Endodermal cell (in vitro differentiated cells): ENCODE measurements around the gene PFN3. TPM values are rescaled to one million over a fixed set of nuclear protein-coding genes. Genes with fewer than 3 reads are reported as not detected.
"Not testable (repeated sequence)": the region's sequence is repeated elsewhere in the genome, so short reads cannot be mapped to it uniquely, and the experiment has no call there.

Experiments
- DNase-seq: peaks from one replicate; pipeline ENCODE4 v3.0.0-alpha.2; 2017
- H3K27ac ChIP-seq: 2 replicates; pipeline ENCODE4 v1.5.1; 2013; ENCODE audit warnings: mild to moderate bottlenecking, low read depth, low read length, moderate library complexity
- H3K27me3 ChIP-seq: 2 replicates; pipeline ENCODE4 v1.6.1; 2013; ENCODE audit warnings: mild to moderate bottlenecking, low read length, moderate library complexity; ENCODE audit not compliant: insufficient read depth, control insufficient read depth, poor library complexity, severe bottlenecking
- H3K36me3 ChIP-seq: 2 replicates; pipeline ENCODE4 v1.7.0; 2013; ENCODE audit warnings: mild to moderate bottlenecking, low read length, moderate library complexity; ENCODE audit not compliant: control insufficient read depth, insufficient read depth
- H3K4me1 ChIP-seq: one replicate; pipeline ENCODE4 v1.7.0; 2013; ENCODE audit warnings: low read length; ENCODE audit not compliant: control insufficient read depth, insufficient read depth
- H3K4me3 ChIP-seq: 2 replicates; pipeline ENCODE4 v1.5.1; 2013; ENCODE audit warnings: mild to moderate bottlenecking, low read length, moderate library complexity
- H3K9ac ChIP-seq: 2 replicates; pipeline ENCODE4 v1.6.1; 2013; ENCODE audit warnings: mild to moderate bottlenecking, low read length, moderate library complexity; ENCODE audit not compliant: poor library complexity, severe bottlenecking; ENCODE audit errors: extremely low read depth
- H3K9me3 ChIP-seq: 2 replicates; pipeline ENCODE4 v1.6.1; 2013; ENCODE audit warnings: mild to moderate bottlenecking, low read length, moderate library complexity; ENCODE audit not compliant: control insufficient read depth
- H3K27ac Mint-ChIP-seq: 2 replicates; pipeline ENCODE4 v1.8.0; 2020; ENCODE audit warnings: mixed read lengths
- H3K27me3 Mint-ChIP-seq: 2 replicates; pipeline ENCODE4 v1.8.0; 2021; ENCODE audit warnings: mild to moderate bottlenecking, mixed read lengths; ENCODE audit not compliant: insufficient read depth
- H3K36me3 Mint-ChIP-seq: 2 replicates; pipeline ENCODE4 v1.8.0; 2020; ENCODE audit warnings: low read depth, mixed read lengths
- H3K4me1 Mint-ChIP-seq: 2 replicates; pipeline ENCODE4 v1.8.0; 2020; ENCODE audit warnings: mixed read lengths
- H3K4me3 Mint-ChIP-seq: 2 replicates; pipeline ENCODE4 v1.8.0; 2020; ENCODE audit warnings: mild to moderate bottlenecking, moderate library complexity, mixed read lengths
- H3K9me3 Mint-ChIP-seq: 2 replicates; pipeline ENCODE4 v1.8.0; 2020; ENCODE audit warnings: mild to moderate bottlenecking, mixed read lengths
- WGBS, 2 experiments: methylation state at CpG; one replicate each; pipeline versions ENCODE4 v1.1.5 to v1.1.7; 2013; ENCODE audit warnings: missing lambda C conversion rate in 2 of 2, mixed read lengths in 1 of 2; ENCODE audit not compliant: insufficient coverage in 1 of 2, insufficient read length in 1 of 2; 5-methylcytosine and 5-hydroxymethylcytosine counted together
- total RNA-seq, 2 donors: library from RNA; stranded (reverse); fragmentation: NEBNext Ultra II Directional in 1 of 2; extraction: Animal tissue kit (Norgen Biotek cat#: 25700) in 1 of 2; gene quantifications; 2 replicates in 1 of 2; 3 replicates in 1 of 2; pipeline ENCODE4 v1.2.1, GENCODE V29; 2021
- TF ChIP-seq, protein P1 (sequence below): fragments of 200-600 bp; sonication (generic); conservative IDR thresholded peaks from 2 replicates; pipeline ENCODE4 v1.5.0; 2021; ENCODE audit warnings: antibody characterized with exemption, mild to moderate bottlenecking

Gene PFN3
- total RNA-seq, 2 donors from 2014 or later = not detected

DNA sequence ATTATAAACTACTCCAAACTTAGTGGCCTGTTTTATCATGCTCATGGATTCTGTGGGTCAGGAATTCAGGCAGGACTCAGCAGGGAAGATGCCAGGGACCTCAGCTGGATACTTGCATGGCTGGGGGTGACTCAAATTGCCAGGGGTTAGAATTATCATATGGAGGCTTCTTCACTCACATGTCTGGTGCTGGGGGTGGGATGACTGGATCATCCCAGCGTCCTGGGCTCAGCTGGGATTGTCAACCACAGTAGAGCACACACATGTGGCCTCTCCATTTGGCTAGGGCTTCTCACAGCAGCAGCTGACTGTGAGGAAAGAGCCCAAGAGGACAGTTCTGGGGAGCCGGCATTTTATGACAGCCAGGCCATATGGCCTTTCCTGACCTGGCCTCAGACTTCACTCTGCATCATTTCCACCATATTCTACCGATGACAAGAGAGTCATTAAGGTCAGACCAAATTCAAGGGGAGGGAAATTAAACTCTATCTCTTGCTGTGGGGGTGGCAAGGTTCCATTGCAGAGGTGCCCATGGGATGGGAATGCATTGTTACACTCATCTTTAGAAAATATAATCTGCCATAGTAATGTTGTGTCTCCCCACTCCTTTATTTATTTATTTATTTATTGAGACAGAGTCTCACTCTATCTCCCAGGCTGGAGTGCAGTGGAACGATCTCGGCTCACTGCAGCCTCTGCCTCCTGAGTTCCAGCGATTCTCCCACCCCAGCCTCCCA lies 20.8 kb upstream of the PFN3 start:
- H3K4me1 Mint-ChIP-seq = peaks cover 16% of the 10 kb centered on the region
- 93 to 97% methylated on average over 3 to 6 of the region's 6 CpGs for WGBS, 2 experiments

DNA sequence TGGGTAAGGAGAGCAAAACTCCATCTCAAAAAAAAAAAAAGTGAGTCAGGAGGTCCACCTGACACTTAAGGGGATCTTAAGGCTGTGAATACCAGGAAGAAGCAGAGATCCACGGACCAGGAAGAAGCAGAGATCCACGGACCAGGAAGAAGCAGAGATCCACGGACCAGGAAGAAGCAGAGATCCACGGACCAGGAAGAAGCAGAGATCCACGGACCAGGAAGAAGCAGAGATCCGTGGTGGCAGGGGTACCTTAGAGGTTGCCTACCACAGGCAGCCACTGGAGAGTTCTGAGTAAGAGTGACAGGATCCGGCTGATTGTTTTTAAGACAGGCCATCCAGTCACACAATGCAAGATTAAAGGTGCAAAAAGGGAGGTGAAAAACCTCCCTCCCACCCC lies 20.0 kb upstream of the PFN3 start:
- H3K36me3 ChIP-seq, H3K36me3 Mint-ChIP-seq, H3K27ac Mint-ChIP-seq, H3K4me3 ChIP-seq, DNase-seq, H3K9me3 Mint-ChIP-seq, H3K4me3 Mint-ChIP-seq, H3K27ac ChIP-seq, H3K9me3 ChIP-seq, H3K4me1 ChIP-seq, H3K9ac ChIP-seq, H3K27me3 ChIP-seq: not testable (repeated sequence)
- WGBS, 2 experiments = 85 to 97% methylated on average over 5 to 7 of the region's 7 CpGs
- H3K27me3 Mint-ChIP-seq = peaks cover 13% of the 10 kb centered on the region
- H3K4me1 Mint-ChIP-seq = peaks cover 15% of the 10 kb centered on the region

More for the DNA sequence above, 20.8 kb upstream of the PFN3 start:
- DNase-seq = no peak
- Mint-ChIP-seq H3K4me3 (no peak overlapping the region), H3K27me3 (peaks cover 13% of the 10 kb centered on the region), H3K9me3 (no peaks in the 10 kb centered on the region), H3K36me3 (no peaks in the 10 kb centered on the region), H3K27ac (no peak overlapping the region)
- no peak overlapping the region for H3K9ac ChIP-seq
- H3K9me3 ChIP-seq = no peaks in the 10 kb centered on the region
- TF ChIP-seq, protein P1, sequence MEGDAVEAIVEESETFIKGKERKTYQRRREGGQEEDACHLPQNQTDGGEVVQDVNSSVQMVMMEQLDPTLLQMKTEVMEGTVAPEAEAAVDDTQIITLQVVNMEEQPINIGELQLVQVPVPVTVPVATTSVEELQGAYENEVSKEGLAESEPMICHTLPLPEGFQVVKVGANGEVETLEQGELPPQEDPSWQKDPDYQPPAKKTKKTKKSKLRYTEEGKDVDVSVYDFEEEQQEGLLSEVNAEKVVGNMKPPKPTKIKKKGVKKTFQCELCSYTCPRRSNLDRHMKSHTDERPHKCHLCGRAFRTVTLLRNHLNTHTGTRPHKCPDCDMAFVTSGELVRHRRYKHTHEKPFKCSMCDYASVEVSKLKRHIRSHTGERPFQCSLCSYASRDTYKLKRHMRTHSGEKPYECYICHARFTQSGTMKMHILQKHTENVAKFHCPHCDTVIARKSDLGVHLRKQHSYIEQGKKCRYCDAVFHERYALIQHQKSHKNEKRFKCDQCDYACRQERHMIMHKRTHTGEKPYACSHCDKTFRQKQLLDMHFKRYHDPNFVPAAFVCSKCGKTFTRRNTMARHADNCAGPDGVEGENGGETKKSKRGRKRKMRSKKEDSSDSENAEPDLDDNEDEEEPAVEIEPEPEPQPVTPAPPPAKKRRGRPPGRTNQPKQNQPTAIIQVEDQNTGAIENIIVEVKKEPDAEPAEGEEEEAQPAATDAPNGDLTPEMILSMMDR = no peak
- H3K36me3 ChIP-seq = no peaks in the 10 kb centered on the region
- H3K4me1 ChIP-seq = no peaks in the 10 kb centered on the region
- no peaks in the 10 kb centered on the region for H3K27me3 ChIP-seq
- H3K4me3 ChIP-seq = no peak overlapping the region
- no peak overlapping the region for H3K27ac ChIP-seq

DNA sequence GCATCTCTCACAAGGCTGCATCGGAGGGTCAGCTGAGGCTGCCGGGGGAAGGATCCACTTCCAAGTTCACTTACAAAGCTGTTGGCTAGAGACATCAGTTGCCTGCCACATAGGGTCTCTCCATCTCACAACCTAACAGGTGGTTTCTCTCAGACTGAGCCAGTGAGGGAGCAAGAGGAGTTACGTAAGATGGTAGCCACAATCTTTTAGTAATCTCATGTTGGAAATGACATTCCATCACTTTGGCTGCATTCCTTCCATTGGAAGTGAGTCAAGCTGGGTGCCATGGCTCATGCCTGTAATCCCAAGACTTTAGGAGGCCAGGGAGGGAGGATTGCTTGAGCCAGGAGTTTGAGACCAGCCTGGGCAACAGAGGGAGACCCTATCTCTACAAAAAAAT lies 18.6 kb upstream of the PFN3 start:
- DNase-seq = no peak
- H3K36me3 ChIP-seq = no peaks in the 10 kb centered on the region
- peaks cover 2% of the 10 kb centered on the region for H3K27me3 ChIP-seq
- H3K27ac Mint-ChIP-seq = no peak overlapping the region
- WGBS, 2 experiments = 96 to 100% methylated on average over 3 of the region's 3 CpGs
- H3K4me1 Mint-ChIP-seq = peaks cover 9% of the 10 kb centered on the region
- no peaks in the 10 kb centered on the region for H3K9me3 ChIP-seq
- no peak overlapping the region for H3K4me3 Mint-ChIP-seq
- H3K9ac ChIP-seq = no peak overlapping the region
- no peak overlapping the region for H3K4me3 ChIP-seq
- H3K27ac ChIP-seq = no peak overlapping the region
- peaks cover 13% of the 10 kb centered on the region for H3K27me3 Mint-ChIP-seq
- H3K36me3 Mint-ChIP-seq = no peaks in the 10 kb centered on the region
- no peaks in the 10 kb centered on the region for H3K9me3 Mint-ChIP-seq
- TF ChIP-seq, protein P1 = no peak
- H3K4me1 ChIP-seq = no peaks in the 10 kb centered on the region

DNA sequence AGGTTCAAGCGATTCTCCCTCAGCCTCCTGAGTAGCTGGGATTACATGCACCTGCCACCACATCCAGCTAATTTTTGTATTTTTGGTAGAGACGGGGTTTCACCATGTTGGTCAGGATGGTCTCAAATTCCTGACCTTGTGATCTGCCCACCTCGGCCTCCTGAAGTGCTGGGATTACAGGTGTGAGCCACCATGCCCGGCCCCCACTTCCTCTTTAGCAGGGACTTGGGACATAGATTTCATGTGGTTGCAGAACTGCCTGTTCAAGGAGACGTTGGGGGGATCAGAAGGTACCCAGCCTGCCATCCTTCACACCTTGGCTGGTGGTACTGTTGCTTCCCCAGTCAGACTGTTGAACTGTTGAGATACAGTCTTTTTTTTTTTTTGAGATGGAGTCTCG lies 16.6 kb upstream of the PFN3 start:
- not testable (repeated sequence) for H3K4me1 ChIP-seq, DNase-seq, H3K36me3 ChIP-seq, H3K4me1 Mint-ChIP-seq, H3K9ac ChIP-seq, H3K36me3 Mint-ChIP-seq, H3K27ac ChIP-seq, H3K4me3 Mint-ChIP-seq, H3K9me3 Mint-ChIP-seq, H3K27ac Mint-ChIP-seq, H3K9me3 ChIP-seq, H3K4me3 ChIP-seq
- WGBS, 2 experiments = 91 to 92% methylated on average over 5 to 6 of the region's 6 CpGs
- peaks cover 24% of the 10 kb centered on the region for H3K27me3 Mint-ChIP-seq
- H3K27me3 ChIP-seq = peaks cover 19% of the 10 kb centered on the region
